Glutamatergic neuron (in vitro differentiated cells): ENCODE measurements around the gene CCDC78. TPM values are rescaled to one million over a fixed set of nuclear protein-coding genes. Genes with fewer than 3 reads are reported as not detected.

ENCODE experiments used
- DNase-seq: peaks from one replicate; pipeline ENCODE4 v3.0.0; 2022
- H3K27ac Mint-ChIP-seq: one replicate; pipeline ENCODE4 v1.8.0; 2020; ENCODE audit warnings: mild to moderate bottlenecking, mixed read lengths, inconsistent platforms; ENCODE audit not compliant: unreplicated experiment
- H3K27me3 Mint-ChIP-seq: one replicate; pipeline ENCODE4 v1.8.0; 2020; ENCODE audit warnings: mild to moderate bottlenecking, moderate library complexity, mixed read lengths, inconsistent platforms; ENCODE audit not compliant: unreplicated experiment
- H3K36me3 Mint-ChIP-seq: one replicate; pipeline ENCODE4 v1.8.0; 2020; ENCODE audit warnings: mild to moderate bottlenecking, mixed read lengths, inconsistent platforms; ENCODE audit not compliant: unreplicated experiment
- H3K4me1 Mint-ChIP-seq: one replicate; pipeline ENCODE4 v1.8.0; 2020; ENCODE audit warnings: mild to moderate bottlenecking, low read depth, mixed read lengths, inconsistent platforms; ENCODE audit not compliant: unreplicated experiment
- H3K4me3 Mint-ChIP-seq: one replicate; pipeline ENCODE4 v1.8.0; 2020; ENCODE audit warnings: mild to moderate bottlenecking, mixed read lengths, inconsistent platforms; ENCODE audit not compliant: unreplicated experiment
- H3K9me3 Mint-ChIP-seq: one replicate; pipeline ENCODE4 v1.8.0; 2020; ENCODE audit warnings: mild to moderate bottlenecking, moderate library complexity, mixed read lengths, inconsistent platforms; ENCODE audit not compliant: unreplicated experiment
- CTCF ChIP-seq: fragments of 200-600 bp; sonication (generic); IDR thresholded peaks from one replicate; pipeline ENCODE4 v1.5.0; 2021; ENCODE audit not compliant: partially characterized antibody, unreplicated experiment
- total RNA-seq: library from RNA; stranded (reverse); fragmentation: NEBNext Ultra II Directional; extraction: Animal tissue kit (Norgen Biotek cat#: 25700); gene quantifications from one replicate; pipeline ENCODE4 v1.2.1, GENCODE V29; 2021; ENCODE audit not compliant: unreplicated experiment

CCDC78 gene
- total RNA-seq, 1 donor from 2014 or later = 18.9 TPM

DNA sequence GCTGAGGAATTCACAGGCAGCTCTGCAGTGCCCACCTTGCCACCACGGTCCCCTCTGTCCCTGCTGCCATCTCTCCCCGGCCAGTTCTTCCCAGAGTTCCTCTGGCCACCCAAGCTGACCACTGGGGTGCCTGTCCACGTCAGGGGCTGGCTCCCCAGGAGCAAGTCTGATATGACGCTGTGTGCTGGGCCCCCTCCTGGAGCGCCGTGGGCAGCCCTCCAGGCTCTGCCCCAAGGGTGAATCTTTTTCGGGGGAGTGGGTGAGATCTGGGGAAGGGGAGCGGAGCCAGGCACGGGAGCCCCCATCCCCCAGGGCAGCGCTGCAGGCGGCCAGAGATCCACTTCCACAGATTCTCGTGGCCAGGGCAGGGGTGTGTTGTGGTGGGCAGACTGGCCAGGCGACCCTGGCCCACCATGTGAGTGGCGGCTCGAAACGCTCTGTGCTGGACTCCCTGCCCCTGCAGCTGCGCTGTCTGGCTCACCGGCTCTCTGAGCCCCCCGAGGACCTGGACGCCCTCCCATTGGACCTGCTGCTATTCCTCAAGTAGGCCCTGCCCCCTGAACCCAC, 38.0 kb upstream of the CCDC78 start:
- Mint-ChIP-seq H3K4me3 (no peak overlapping the region), H3K27ac (no peak overlapping the region), H3K9me3 (no peaks in the 10 kb centered on the region), H3K27me3 (peaks cover 5% of the 10 kb centered on the region), H3K4me1 (no peaks in the 10 kb centered on the region), H3K36me3 (no peaks in the 10 kb centered on the region)
- no peak for TF ChIP-seq CTCF
- no peak for DNase-seq

GRCh38 chr16:763369-764183, 37.3 kb upstream of the CCDC78 start:
- Mint-ChIP-seq H3K4me3 (no peak overlapping the region), H3K4me1 (no peaks in the 10 kb centered on the region), H3K36me3 (no peaks in the 10 kb centered on the region), H3K27ac (no peak overlapping the region), H3K9me3 (no peaks in the 10 kb centered on the region), H3K27me3 (peaks cover 5% of the 10 kb centered on the region)
- no peak for DNase-seq
- TF ChIP-seq CTCF = no peak

GRCh38 chr16:762595-763268, 36.5 kb upstream of the CCDC78 start:
- H3K4me1 Mint-ChIP-seq = no peaks in the 10 kb centered on the region
- no peaks in the 10 kb centered on the region for H3K36me3 Mint-ChIP-seq
- no peak for DNase-seq
- TF ChIP-seq CTCF = no peak
- H3K27me3 Mint-ChIP-seq = peaks cover 5% of the 10 kb centered on the region
- H3K27ac Mint-ChIP-seq = no peak overlapping the region
- H3K4me3 Mint-ChIP-seq = no peak overlapping the region
- H3K9me3 Mint-ChIP-seq = no peaks in the 10 kb centered on the region

- H3K4me1 Mint-ChIP-seq = no peaks in the 10 kb centered on the region
- no peak for DNase-seq
- H3K4me3 Mint-ChIP-seq = no peak overlapping the region
- no peaks in the 10 kb centered on the region for H3K9me3 Mint-ChIP-seq
- peaks cover 7% of the 10 kb centered on the region for H3K27me3 Mint-ChIP-seq
- H3K27ac Mint-ChIP-seq = no peak overlapping the region
- TF ChIP-seq CTCF = no peak
- H3K36me3 Mint-ChIP-seq = no peaks in the 10 kb centered on the region
Measured at GRCh38 chr16:761625-762513, 35.6 kb upstream of the CCDC78 start.
